ENCODE results near the gene PSD4. TPM values are rescaled to one million over a fixed set of nuclear protein-coding genes. Genes with fewer than 3 reads are reported as not detected.

Gene PSD4
- total RNA-seq, 1 donor from 2014 or later = 1.9 TPM

GRCh38 chr2:113160248-113160647, 13.5 kb upstream of the PSD4 start:
- no peak for DNase-seq (ENCODE audit: low spot score)
- Mint-ChIP-seq H3K27ac (ENCODE audit: unreplicated experiment) (no peak overlapping the region), H3K36me3 (ENCODE audit: low read depth, unreplicated experiment) (no peaks in the 10 kb centered on the region), H3K27me3 (ENCODE audit: unreplicated experiment) (peaks cover 4% of the 10 kb centered on the region), H3K9me3 (ENCODE audit: unreplicated experiment) (no peaks in the 10 kb centered on the region), H3K4me1 (ENCODE audit: unreplicated experiment) (peaks cover 17% of the 10 kb centered on the region), H3K4me3 (ENCODE audit: unreplicated experiment) (no peak overlapping the region)
- TF ChIP-seq CTCF (IDR thresholded peaks at IDR 0.05; ENCODE audit: unreplicated experiment) = no peak

GRCh38 chr2:113160962-113161361, 12.8 kb upstream of the PSD4 start:
- DNase-seq (ENCODE audit: low spot score) = no peak
- peaks cover 4% of the 10 kb centered on the region for H3K27me3 Mint-ChIP-seq (ENCODE audit: unreplicated experiment)
- no peak overlapping the region for H3K27ac Mint-ChIP-seq (ENCODE audit: unreplicated experiment)
- no peaks in the 10 kb centered on the region for H3K9me3 Mint-ChIP-seq (ENCODE audit: unreplicated experiment)
- no peaks in the 10 kb centered on the region for H3K36me3 Mint-ChIP-seq (ENCODE audit: low read depth, unreplicated experiment)
- no peak overlapping the region for H3K4me3 Mint-ChIP-seq (ENCODE audit: unreplicated experiment)
- peaks cover 22% of the 10 kb centered on the region for H3K4me1 Mint-ChIP-seq (ENCODE audit: unreplicated experiment)
- no peak for TF ChIP-seq CTCF (IDR thresholded peaks at IDR 0.05; ENCODE audit: unreplicated experiment)

- Mint-ChIP-seq H3K27ac (ENCODE audit: unreplicated experiment) (no peak overlapping the region), H3K4me3 (ENCODE audit: unreplicated experiment) (no peak overlapping the region), H3K9me3 (ENCODE audit: unreplicated experiment) (no peaks in the 10 kb centered on the region), H3K36me3 (ENCODE audit: low read depth, unreplicated experiment) (no peaks in the 10 kb centered on the region), H3K4me1 (ENCODE audit: unreplicated experiment) (peaks cover 22% of the 10 kb centered on the region), H3K27me3 (ENCODE audit: unreplicated experiment) (peaks cover 4% of the 10 kb centered on the region)
- no peak for TF ChIP-seq CTCF (IDR thresholded peaks at IDR 0.05; ENCODE audit: unreplicated experiment)
- no peak for DNase-seq (ENCODE audit: low spot score)
Observed at GRCh38 chr2:113162173-113162572, 11.6 kb upstream of the PSD4 start.

- DNase-seq (ENCODE audit: low spot score) = no peak
- no peak overlapping the region for H3K4me3 Mint-ChIP-seq (ENCODE audit: unreplicated experiment)
- TF ChIP-seq CTCF (IDR thresholded peaks at IDR 0.05; ENCODE audit: unreplicated experiment) = no peak
- H3K9me3 Mint-ChIP-seq (ENCODE audit: unreplicated experiment) = no peaks in the 10 kb centered on the region
- H3K27ac Mint-ChIP-seq (ENCODE audit: unreplicated experiment) = no peak overlapping the region
- peaks cover 3% of the 10 kb centered on the region for H3K27me3 Mint-ChIP-seq (ENCODE audit: unreplicated experiment)
- peaks cover 22% of the 10 kb centered on the region for H3K4me1 Mint-ChIP-seq (ENCODE audit: unreplicated experiment)
- no peaks in the 10 kb centered on the region for H3K36me3 Mint-ChIP-seq (ENCODE audit: low read depth, unreplicated experiment)
Observed at GRCh38 chr2:113162869-113163268, 10.9 kb upstream of the PSD4 start.

GRCh38 chr2:113164215-113164929, 9.4 kb upstream of the PSD4 start:
- H3K9me3 Mint-ChIP-seq (ENCODE audit: unreplicated experiment) = no peaks in the 10 kb centered on the region
- H3K27ac Mint-ChIP-seq (ENCODE audit: unreplicated experiment) = peak overlapping the region; percentile 11

More at GRCh38 chr2:113164215-113164929, 9.4 kb upstream of the PSD4 start:
- no peak for DNase-seq (ENCODE audit: low spot score)
- TF ChIP-seq CTCF (IDR thresholded peaks at IDR 0.05; ENCODE audit: unreplicated experiment) = no peak
- Mint-ChIP-seq H3K36me3 (ENCODE audit: low read depth, unreplicated experiment) (peaks cover 3% of the 10 kb centered on the region), H3K4me1 (ENCODE audit: unreplicated experiment) (peaks cover 22% of the 10 kb centered on the region), H3K4me3 (ENCODE audit: unreplicated experiment) (peak overlapping the region; percentile 9), H3K27me3 (ENCODE audit: unreplicated experiment) (no peaks in the 10 kb centered on the region)

All from endothelial cell (in vitro differentiated cells).